ENCODE results near the gene IGFALS.

The IGFALS gene

GRCh38 chr16:1818873-1819525, 25.5 kb upstream of the IGFALS start:
- TF ChIP-seq CTCF (IDR thresholded peaks at IDR 0.05; ENCODE audit: low read depth, low read length) = no peak
- Histone ChIP-seq H3K9me3 (no peaks in the 10 kb centered on the region), H3K4me3 (ENCODE audit: low read depth, low read length) (no peak overlapping the region), H3K27me3 (no peaks in the 10 kb centered on the region), H3K4me1 (no peaks in the 10 kb centered on the region), H3K36me3 (peaks cover 17% of the 10 kb centered on the region)
- DNase-seq = no peak

- Histone ChIP-seq H3K4me1 (no peaks in the 10 kb centered on the region), H3K9me3 (no peaks in the 10 kb centered on the region), H3K4me3 (ENCODE audit: low read depth, low read length) (no peak overlapping the region), H3K36me3 (peaks cover 17% of the 10 kb centered on the region), H3K27me3 (no peaks in the 10 kb centered on the region)
- TF ChIP-seq CTCF (IDR thresholded peaks at IDR 0.05; ENCODE audit: low read depth, low read length) = no peak
- no peak for DNase-seq
Observed at GRCh38 chr16:1818204-1818872, 24.8 kb upstream of the IGFALS start.

GRCh38 chr16:1817716-1818115, 24.2 kb upstream of the IGFALS start:
- H3K4me1 ChIP-seq = no peaks in the 10 kb centered on the region
- no peak overlapping the region for H3K4me3 ChIP-seq (ENCODE audit: low read depth, low read length)
- peaks cover 17% of the 10 kb centered on the region for H3K36me3 ChIP-seq
- no peaks in the 10 kb centered on the region for H3K9me3 ChIP-seq
- no peak for TF ChIP-seq CTCF (IDR thresholded peaks at IDR 0.05; ENCODE audit: low read depth, low read length)
- no peak for DNase-seq
- H3K27me3 ChIP-seq = no peaks in the 10 kb centered on the region

GRCh38 chr16:1817276-1817589, 23.7 kb upstream of the IGFALS start:
- peaks cover 17% of the 10 kb centered on the region for H3K36me3 ChIP-seq

GRCh38 chr16:1816396-1817275, 23.1 kb upstream of the IGFALS start:
- no peak for DNase-seq
- TF ChIP-seq CTCF (IDR thresholded peaks at IDR 0.05; ENCODE audit: low read depth, low read length) = no peak
- Histone ChIP-seq H3K9me3 (no peaks in the 10 kb centered on the region), H3K4me1 (no peaks in the 10 kb centered on the region), H3K4me3 (ENCODE audit: low read depth, low read length) (no peak overlapping the region), H3K36me3 (peaks cover 14% of the 10 kb centered on the region), H3K27me3 (no peaks in the 10 kb centered on the region)

More at GRCh38 chr16:1817276-1817589, 23.7 kb upstream of the IGFALS start:
- H3K27me3 ChIP-seq = no peaks in the 10 kb centered on the region
- no peak overlapping the region for H3K4me3 ChIP-seq (ENCODE audit: low read depth, low read length)
- H3K9me3 ChIP-seq = no peaks in the 10 kb centered on the region
- no peaks in the 10 kb centered on the region for H3K4me1 ChIP-seq
- no peak for TF ChIP-seq CTCF (IDR thresholded peaks at IDR 0.05; ENCODE audit: low read depth, low read length)
- no peak for DNase-seq
